ENCODE measurements around the gene SLC35B2. TPM values are rescaled to one million over a fixed set of nuclear protein-coding genes. Genes with fewer than 3 reads are reported as not detected.

Gene SLC35B2
- total and polyA plus RNA-seq, 9 of the 15 experiments (the other 6 are each of a cell fraction or from before 2014, with no cell fraction given), result 14.5 to 59.1 (median 47.1) TPM

DNA sequence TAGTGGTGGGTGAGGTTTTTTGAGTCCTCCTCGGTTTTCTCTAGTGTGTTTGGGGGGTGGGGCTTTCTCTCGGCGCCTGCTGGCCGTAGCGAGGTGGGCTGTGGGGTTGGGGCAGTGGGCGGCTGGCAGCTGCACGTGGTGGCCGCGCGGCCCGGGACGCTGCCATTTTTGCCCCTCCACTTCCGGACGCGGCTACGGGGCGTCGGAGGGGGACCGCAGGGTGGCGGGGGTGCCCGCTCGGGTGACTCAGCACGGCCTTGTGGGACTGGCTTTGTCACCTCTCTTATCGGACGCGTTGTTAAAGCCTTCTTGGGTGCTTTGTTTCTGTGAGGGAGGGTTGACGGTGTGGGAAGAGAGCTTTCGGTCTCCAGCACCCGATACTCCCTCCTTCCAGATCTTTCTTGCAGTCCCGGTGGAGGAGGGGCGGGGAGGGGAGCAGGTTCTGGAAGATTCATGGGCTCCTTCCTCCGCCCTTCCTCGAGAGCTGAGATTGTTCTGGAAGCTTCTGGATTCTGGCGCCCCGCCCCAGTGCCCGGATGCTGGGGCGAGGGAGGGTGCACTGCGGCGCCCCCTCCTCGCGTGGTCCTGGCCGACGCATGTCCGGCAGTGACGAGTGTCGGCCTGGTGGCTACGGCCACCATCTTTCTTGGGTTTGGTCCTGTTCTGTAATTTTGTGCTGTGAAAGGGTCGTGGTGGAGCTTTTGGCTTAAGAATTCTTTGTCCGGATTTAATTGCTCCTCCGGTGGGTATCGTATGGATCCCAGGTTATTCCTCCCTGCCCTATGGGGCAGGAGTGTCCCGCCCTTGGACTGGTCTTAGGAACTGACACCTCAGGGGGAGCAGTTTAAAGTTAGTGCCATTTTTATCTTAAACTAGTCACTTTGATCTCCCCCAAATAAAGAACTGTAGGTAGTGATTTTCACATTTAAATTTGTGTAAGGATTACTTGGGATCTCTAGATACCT lies 9.7 kb downstream of the SLC35B2 start (continued):
- TF ChIP-seq RBFOX2 (IDR thresholded peaks at IDR 0.05; ENCODE audit: low read depth, low read length) (peak; percentile 100), RBM25 (IDR thresholded peaks at IDR 0.05; ENCODE audit: low read depth, low read length, severe bottlenecking) (peak; percentile 6), ARID4B (CRISPR knock-in tag; IDR thresholded peaks at IDR 0.05) (peak; percentile 96), XRCC4 (IDR thresholded peaks at IDR 0.05; ENCODE audit: extremely low read depth, insufficient read depth, insufficient read length) (no peak), ETV5 (CRISPR knock-in tag; IDR thresholded peaks at IDR 0.05; ENCODE audit: low read depth) (peak; percentile 97), RCOR1 (IDR thresholded peaks at IDR 0.05; ENCODE audit: borderline replicate concordance in 1 of 2, low read depth in 2 of 2, low read length in 2 of 2) (peak; percentile 40 to 47; a peak in 1 of 4 replicates), FOXP1 (CRISPR knock-in tag; IDR thresholded peaks at IDR 0.05) (peak; percentile 17; the same call in 1 of the 2 replicates), NEUROD1 (IDR thresholded peaks at IDR 0.05; ENCODE audit: borderline replicate concordance, low read depth, low read length, partially characterized antibody) (peak; percentile 55), ZNF639 (CRISPR knock-in tag; conservative IDR thresholded peaks at IDR 0.05 in 1 of 2, IDR thresholded peaks at IDR 0.05 in 1 of 2) (no peak), TRIM24 (IDR thresholded peaks at IDR 0.05) (peak in 1 of 2 experiments; percentile 54; a peak in 1 of 4 replicates), HIVEP1 (CRISPR knock-in tag; IDR thresholded peaks at IDR 0.05) (0 out of 2 replicates have a peak, but pooled peaks have one; percentile 34), ZNF224 (CRISPR knock-in tag; IDR thresholded peaks at IDR 0.05) (0 out of 2 replicates have a peak, but pooled peaks have one; percentile 3), EP300 (IDR thresholded peaks at IDR 0.05; ENCODE audit: low read length) (peak; percentile 57; the same call in 1 of the 2 replicates), SIX5 (IDR thresholded peaks at IDR 0.05; ENCODE audit: borderline replicate concordance in 1 of 2, insufficient read depth in 1 of 2, low read depth in 1 of 2, low read length in 2 of 2) (0 out of 4 replicates have a peak, but pooled peaks have one; percentile 2 to 34)

All from K562 (cell line).